ENCODE data around the gene ABCC6.
A peak's percentile ranks its signal among the peaks of the same experiment; 100 is the strongest.
"Not testable (repeated sequence)": the region's sequence is repeated elsewhere in the genome, so short reads cannot be mapped to it uniquely, and the experiment has no call there.

The ABCC6 gene

DNA sequence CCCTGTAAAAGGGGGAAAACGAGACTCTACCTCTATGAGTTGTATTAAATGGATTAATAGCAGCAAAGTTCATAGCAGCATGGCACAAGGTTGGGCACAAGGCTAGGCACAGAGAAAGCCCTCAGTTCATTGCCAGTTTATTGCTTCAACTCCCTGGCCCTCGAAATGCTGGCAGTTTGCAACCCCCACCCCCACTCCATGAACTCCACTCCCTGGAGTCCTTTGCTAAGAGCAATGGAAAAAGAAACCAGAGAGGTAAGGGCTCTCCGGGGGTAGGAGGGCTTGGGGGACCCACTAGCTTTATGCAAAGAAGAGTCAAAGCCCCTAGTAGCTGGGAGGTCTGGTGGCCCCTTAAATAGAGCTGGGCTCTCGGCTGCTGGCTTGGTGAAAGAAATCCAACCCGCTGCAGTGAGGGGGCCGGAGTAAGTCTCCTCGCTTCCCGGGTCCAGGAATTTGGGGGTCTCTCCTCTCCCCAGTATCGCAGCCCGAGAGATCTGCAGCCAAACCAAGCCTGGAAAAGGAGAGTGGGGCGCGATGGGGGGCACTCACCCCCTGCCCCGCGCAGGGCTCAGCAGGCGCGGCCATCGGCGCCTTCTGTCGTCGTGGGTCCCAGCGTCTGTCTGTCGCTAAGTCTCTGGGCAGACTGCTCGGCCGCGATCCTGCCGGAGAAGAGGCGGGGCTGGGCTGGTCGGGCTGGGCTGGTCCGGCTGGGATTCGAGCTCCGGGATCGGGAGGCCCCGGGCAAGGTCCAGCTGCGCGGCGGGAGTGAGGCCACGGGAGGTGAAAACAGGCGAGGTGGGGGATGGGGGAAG lies at the start of gene ABCC6:
Gene ABCC6 (minus strand): TSS at position 645 of the 812 bp plus-strand sequence. CDS start 60 bp downstream, at position 585.
- not testable (repeated sequence) for H3K4me3 Mint-ChIP-seq; H3K27me3 Mint-ChIP-seq; H3K36me3 Mint-ChIP-seq; DNase-seq (ENCODE audit: low spot score in 2 of 2); H3K4me1 Mint-ChIP-seq; ATAC-seq (ENCODE audit: low read depth); H3K27ac Mint-ChIP-seq; H3K9me3 Mint-ChIP-seq

DNA sequence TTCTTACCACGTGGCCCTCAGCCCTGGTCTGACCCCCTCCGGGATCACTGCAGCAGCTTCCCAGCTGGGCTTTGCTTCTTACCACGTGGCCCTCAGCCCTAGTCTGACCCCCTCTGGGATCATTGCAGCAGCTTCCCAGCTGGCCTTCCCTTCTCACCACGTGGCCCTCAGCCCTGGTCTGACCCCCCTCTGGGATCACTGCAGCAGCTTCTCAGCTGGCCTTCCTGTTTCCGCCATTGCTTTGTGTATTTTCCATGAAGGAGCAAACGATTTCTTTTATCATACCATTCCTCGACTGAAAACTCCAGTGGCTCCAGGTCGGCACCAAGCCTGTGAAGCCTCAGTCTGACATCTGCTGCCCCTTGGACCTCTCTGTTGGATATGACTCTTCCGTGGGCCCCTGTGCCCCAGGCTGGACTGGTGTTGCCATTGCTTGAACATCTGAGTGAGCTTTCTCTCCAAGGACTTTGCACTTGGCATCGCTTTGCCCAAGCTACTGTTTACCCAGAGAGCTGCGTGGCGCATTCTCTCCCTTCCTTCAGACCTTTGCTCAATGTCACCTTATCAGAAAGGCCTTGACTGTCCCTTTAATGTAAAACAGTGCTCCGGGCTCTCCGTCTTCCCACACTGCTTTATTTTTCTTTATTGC lies 49.4 kb upstream of the ABCC6 start:
- not testable (repeated sequence) for H3K9me3 Mint-ChIP-seq; H3K36me3 Mint-ChIP-seq; DNase-seq (ENCODE audit: low spot score in 2 of 2); ATAC-seq (ENCODE audit: low read depth); H3K4me1 Mint-ChIP-seq; H3K27ac Mint-ChIP-seq; H3K27me3 Mint-ChIP-seq; H3K4me3 Mint-ChIP-seq

DNA sequence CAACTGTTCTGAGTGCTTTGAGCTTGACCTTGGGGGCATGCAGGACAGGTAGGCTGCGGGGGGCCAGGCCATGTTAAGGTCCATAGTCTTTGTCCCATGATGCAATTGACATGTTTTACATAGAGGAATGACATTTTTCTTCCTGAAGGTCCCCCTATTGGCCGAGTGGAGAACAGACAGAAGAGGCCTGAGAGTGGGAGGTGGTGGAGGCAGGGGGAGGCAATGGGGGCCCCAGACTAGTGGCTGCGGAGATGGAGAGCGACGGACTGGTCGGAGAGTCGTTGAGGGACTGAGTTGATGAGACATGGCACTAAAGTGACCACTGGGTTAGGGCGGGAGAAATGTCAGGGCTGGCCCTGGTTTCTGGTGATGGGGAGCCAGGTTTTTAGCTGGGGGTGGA lies 48.4 kb upstream of the ABCC6 start:
- not testable (repeated sequence) for H3K36me3 Mint-ChIP-seq; H3K4me1 Mint-ChIP-seq; ATAC-seq (ENCODE audit: low read depth); H3K27me3 Mint-ChIP-seq; H3K4me3 Mint-ChIP-seq; H3K9me3 Mint-ChIP-seq; DNase-seq (ENCODE audit: low spot score in 2 of 2); H3K27ac Mint-ChIP-seq

GRCh38 chr16:16268185-16268808 lies 45.0 kb upstream of the ABCC6 start:
- H3K36me3 Mint-ChIP-seq; H3K27me3 Mint-ChIP-seq; DNase-seq (ENCODE audit: low spot score in 2 of 2); H3K27ac Mint-ChIP-seq; H3K4me1 Mint-ChIP-seq; ATAC-seq (ENCODE audit: low read depth); H3K4me3 Mint-ChIP-seq; H3K9me3 Mint-ChIP-seq: not testable (repeated sequence)

DNA sequence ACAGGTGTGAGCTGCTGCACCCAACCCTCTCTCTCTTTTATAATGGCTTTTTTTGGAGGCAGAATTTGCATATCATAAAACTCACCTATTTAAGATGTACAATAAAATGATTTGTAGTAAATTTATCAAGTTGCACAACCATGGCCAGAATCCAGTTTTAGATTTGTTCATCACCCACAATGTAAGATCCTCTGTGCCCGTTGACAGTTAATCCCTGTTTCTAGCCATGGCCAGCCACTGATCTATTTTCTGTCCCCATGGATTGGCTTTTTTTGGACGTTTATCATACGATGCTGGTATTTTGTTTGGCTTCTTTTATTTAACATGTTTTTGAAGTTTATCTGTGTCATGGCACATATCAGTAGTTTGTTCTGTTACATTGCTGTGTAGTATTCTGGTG lies 44.4 kb upstream of the ABCC6 start:
- not testable (repeated sequence) for ATAC-seq (ENCODE audit: low read depth); H3K27me3 Mint-ChIP-seq; DNase-seq (ENCODE audit: low spot score in 2 of 2); H3K27ac Mint-ChIP-seq; H3K9me3 Mint-ChIP-seq; H3K4me3 Mint-ChIP-seq; H3K4me1 Mint-ChIP-seq
- H3K36me3 Mint-ChIP-seq, result peaks cover 11% of the 10 kb centered on the region

DNA sequence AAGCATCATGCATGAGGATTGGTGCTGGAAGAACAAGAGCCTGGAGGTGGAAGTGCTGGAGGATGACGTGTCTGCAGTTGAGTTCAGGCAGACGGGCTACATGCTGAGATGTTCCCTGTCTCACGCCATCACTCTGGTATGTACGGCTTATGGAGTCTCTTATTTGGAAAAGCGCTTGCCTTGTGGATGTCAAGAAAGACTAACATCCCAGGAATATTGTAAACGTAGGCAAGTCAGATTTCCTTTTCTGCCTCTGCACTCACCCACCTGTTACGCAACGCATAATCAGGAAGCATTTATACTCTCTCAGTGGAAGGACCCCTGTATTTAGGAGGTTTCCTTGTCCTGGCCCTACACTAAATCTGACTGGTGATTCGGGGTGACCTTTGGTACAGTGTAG lies 41.8 kb upstream of the ABCC6 start:
- ATAC-seq (ENCODE audit: low read depth); H3K9me3 Mint-ChIP-seq; DNase-seq (ENCODE audit: low spot score in 2 of 2); H3K27me3 Mint-ChIP-seq; H3K4me3 Mint-ChIP-seq; H3K27ac Mint-ChIP-seq; H3K4me1 Mint-ChIP-seq: not testable (repeated sequence)
- H3K36me3 Mint-ChIP-seq, result peaks cover 11% of the 10 kb centered on the region

- peaks cover 11% of the 10 kb centered on the region for H3K36me3 Mint-ChIP-seq
These were observed 40.7 kb upstream of the ABCC6 start for GRCh38 chr16:16263947-16264346.

GRCh38 chr16:16262954-16263555 lies 39.8 kb upstream of the ABCC6 start:
- not testable (repeated sequence) for H3K4me3 Mint-ChIP-seq; H3K9me3 Mint-ChIP-seq; H3K27ac Mint-ChIP-seq; H3K36me3 Mint-ChIP-seq; DNase-seq (ENCODE audit: low spot score in 2 of 2); ATAC-seq (ENCODE audit: low read depth); H3K4me1 Mint-ChIP-seq; H3K27me3 Mint-ChIP-seq

More at GRCh38 chr16:16263947-16264346, 40.7 kb upstream of the ABCC6 start:
- peak; percentile 59 for ATAC-seq (ENCODE audit: low read depth)
- not testable (repeated sequence) for DNase-seq (ENCODE audit: low spot score in 2 of 2); H3K4me3 Mint-ChIP-seq; H3K9me3 Mint-ChIP-seq; H3K27ac Mint-ChIP-seq; H3K27me3 Mint-ChIP-seq; H3K4me1 Mint-ChIP-seq

- H3K4me1 Mint-ChIP-seq; H3K27me3 Mint-ChIP-seq; H3K36me3 Mint-ChIP-seq; ATAC-seq (ENCODE audit: low read depth); H3K4me3 Mint-ChIP-seq; DNase-seq (ENCODE audit: low spot score in 2 of 2); H3K9me3 Mint-ChIP-seq; H3K27ac Mint-ChIP-seq: not testable (repeated sequence)
These were observed 36.7 kb upstream of the ABCC6 start for GRCh38 chr16:16259971-16260370.

DNA sequence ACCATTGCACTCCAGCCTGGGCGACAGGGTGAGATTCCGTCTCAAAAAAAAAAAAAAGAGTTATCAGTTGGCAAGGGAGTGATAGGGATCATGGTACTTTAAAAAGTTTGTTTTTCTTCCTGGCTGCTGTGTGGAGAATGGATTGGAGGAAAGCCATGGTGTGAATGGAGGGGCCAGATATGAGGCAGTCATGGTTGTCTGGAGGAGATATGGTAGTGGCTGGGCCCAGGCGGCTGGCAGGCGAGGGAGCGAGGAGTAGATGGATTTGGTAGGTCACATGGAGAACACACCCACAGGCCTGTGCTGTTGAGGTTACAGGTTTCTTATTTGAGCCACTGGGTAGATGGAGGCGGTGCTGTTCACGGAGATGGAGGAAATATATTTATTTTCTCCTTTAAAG lies 35.5 kb upstream of the ABCC6 start:
- H3K27me3 Mint-ChIP-seq; H3K4me1 Mint-ChIP-seq; H3K9me3 Mint-ChIP-seq; H3K27ac Mint-ChIP-seq; ATAC-seq (ENCODE audit: low read depth); H3K4me3 Mint-ChIP-seq; DNase-seq (ENCODE audit: low spot score in 2 of 2): not testable (repeated sequence)
- H3K36me3 Mint-ChIP-seq, result peaks cover 11% of the 10 kb centered on the region

- H3K4me3 Mint-ChIP-seq, H3K9me3 Mint-ChIP-seq: not testable (repeated sequence)
These were observed 34.1 kb upstream of the ABCC6 start for GRCh38 chr16:16257301-16257923.

DNA sequence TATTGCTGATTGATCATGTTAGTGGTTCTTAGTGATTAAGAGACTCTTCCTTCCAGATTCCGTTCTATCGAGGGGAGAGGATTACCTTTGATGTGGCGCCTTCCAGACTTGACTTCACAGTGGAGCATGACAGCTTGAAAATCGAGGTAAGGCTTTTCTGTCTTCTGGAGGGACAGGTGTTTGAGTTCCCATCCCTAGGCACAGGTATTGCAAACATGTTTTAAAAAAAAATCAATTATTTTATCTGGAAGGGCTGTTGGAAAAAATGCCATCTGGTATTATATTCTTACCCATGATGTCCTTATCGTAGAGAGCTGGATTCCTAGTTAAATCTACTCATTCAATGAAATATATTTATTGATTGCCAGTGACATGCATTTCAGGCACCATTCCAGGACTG lies 29.1 kb upstream of the ABCC6 start:
- not testable (repeated sequence) for H3K27ac Mint-ChIP-seq; H3K36me3 Mint-ChIP-seq; H3K4me1 Mint-ChIP-seq; DNase-seq (ENCODE audit: low spot score in 2 of 2); H3K4me3 Mint-ChIP-seq; ATAC-seq (ENCODE audit: low read depth); H3K9me3 Mint-ChIP-seq; H3K27me3 Mint-ChIP-seq

More at GRCh38 chr16:16257301-16257923, 34.1 kb upstream of the ABCC6 start:
- H3K27ac Mint-ChIP-seq; H3K36me3 Mint-ChIP-seq; H3K27me3 Mint-ChIP-seq; DNase-seq (ENCODE audit: low spot score in 2 of 2); H3K4me1 Mint-ChIP-seq; ATAC-seq (ENCODE audit: low read depth): not testable (repeated sequence)

DNA sequence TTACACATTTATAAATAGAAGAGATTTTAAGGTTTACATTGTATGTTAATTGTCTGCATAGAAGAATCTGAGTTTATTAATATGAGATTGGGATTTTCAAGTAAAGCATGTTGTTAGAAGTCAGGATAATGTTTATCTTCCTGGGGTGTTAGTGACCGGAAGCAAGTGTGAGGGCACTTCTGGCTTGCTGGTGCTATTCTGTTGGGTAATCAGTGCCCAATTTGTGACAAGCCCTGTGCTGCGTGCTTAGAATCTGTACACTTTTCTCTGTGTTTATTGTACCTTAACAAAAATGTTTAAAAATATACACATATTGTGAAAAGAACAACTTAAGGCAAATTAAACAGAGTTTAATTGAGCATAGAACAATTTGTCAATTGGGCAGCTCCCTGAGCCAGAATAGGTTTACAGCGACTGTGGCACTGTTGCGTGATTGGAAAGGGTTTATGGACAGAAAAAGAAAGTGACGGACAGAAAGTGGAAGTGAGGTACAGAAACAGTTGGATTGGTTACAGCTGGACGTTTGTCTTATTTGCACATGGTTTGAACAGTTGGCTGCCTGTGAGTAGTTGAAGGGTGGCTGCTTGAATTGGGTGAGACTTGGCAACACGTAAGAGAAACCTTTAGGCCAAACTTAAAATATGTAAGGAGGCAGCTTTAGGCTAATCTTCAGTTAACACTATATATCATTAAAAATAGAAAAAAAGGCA lies 26.5 kb upstream of the ABCC6 start:
- not testable (repeated sequence) for H3K27me3 Mint-ChIP-seq; H3K36me3 Mint-ChIP-seq; H3K9me3 Mint-ChIP-seq; H3K4me1 Mint-ChIP-seq; H3K4me3 Mint-ChIP-seq; DNase-seq (ENCODE audit: low spot score in 2 of 2); H3K27ac Mint-ChIP-seq
- ATAC-seq (ENCODE audit: low read depth), result peak; percentile 42
